Measurements from ENCODE around the gene FAM25C.
"Not testable (repeated sequence)": the region's sequence is repeated elsewhere in the genome, so short reads cannot be mapped to it uniquely, and the experiment has no call there.

FAM25C gene

GRCh38 chr10:47999691-48000090, at the start of gene FAM25C:
Gene FAM25C (minus strand): TSS chr10:47999791. CDS start chr10:47999765, 26 bp downstream.
- DNase-seq: not testable (repeated sequence)

- not testable (repeated sequence) for DNase-seq
Observed at GRCh38 chr10:48044557-48044956, 45.0 kb upstream of the FAM25C start.

GRCh38 chr10:48031390-48031789, 31.8 kb upstream of the FAM25C start:
- DNase-seq: not testable (repeated sequence)

GRCh38 chr10:48002306-48002705, 2.7 kb upstream of the FAM25C start:
- DNase-seq: not testable (repeated sequence)

- not testable (repeated sequence) for DNase-seq
Observed at GRCh38 chr10:47994045-47994444, 5.5 kb downstream of the FAM25C start.

GRCh38 chr10:47992560-47992959, 7.0 kb downstream of the FAM25C start:
- not testable (repeated sequence) for DNase-seq

DNA sequence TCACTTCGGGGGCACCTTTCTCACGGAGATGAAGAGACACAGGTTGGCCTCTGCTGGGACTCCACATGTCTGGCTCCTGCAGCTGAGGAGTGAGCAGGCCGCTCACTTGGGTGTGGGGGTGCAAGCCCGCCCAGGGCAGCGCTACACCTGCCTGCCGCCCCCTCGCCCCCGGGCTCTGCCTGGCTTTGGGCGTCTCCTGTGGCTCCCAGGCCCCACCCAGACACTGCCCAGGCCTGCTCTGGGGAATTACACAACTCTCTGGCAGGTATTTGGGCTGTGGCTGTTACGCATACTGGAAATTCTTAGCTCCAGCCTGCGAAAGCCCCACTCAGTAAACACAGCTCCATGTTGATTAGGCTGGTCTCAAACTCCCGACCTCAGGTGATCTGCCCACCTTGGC, 7.9 kb downstream of the FAM25C start:
- DNase-seq: not testable (repeated sequence)

- not testable (repeated sequence) for DNase-seq
Observed at GRCh38 chr10:47990097-47990496, 9.5 kb downstream of the FAM25C start.

GRCh38 chr10:47989542-47989950, 10.0 kb downstream of the FAM25C start:
- DNase-seq: not testable (repeated sequence)

- not testable (repeated sequence) for DNase-seq
Observed at GRCh38 chr10:47988718-47989541, 10.7 kb downstream of the FAM25C start.

- not testable (repeated sequence) for DNase-seq
Observed at GRCh38 chr10:47987952-47988351, 11.6 kb downstream of the FAM25C start.

DNA sequence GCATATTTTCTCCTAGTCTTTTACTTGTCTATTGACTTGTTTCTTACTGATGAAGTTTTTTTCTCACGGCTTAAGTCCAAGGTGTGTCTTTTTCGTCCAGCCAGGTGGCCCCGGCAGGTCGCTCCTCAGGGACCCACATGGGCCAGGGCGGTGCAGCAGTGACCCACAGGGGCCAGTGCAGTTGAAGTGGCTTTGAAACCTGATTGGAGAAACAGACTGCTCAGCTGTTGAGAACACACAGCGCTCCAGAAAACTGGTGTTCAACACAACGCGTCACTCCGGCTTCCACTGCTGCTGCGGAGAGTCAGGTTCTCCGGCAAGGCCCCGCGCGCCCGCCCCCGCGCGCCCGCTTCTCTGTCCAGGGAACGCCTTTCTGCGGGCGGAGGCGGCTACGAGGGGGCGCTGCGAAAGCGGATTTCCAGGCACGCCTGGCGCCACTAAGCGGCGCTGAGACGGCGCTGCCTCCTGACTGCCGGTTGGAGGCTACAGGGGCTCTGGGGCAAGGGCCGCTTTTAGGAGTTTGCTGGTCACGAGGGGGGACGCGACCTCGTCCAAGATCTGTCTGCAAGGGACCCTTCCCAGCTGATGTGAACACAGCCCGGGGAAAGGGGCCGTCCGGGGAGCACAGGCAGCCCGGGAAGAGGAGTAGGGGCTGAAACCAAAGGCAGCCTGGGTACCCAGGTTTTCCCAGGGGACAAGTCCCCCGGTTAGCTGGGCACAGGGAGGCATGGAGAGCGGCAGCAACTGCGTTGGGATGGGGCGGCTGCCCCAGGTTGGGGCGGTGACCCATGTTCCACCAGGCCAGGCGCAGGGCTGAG, 13.0 kb downstream of the FAM25C start:
- not testable (repeated sequence) for DNase-seq

GRCh38 chr10:47975409-47975808, 24.2 kb downstream of the FAM25C start:
- DNase-seq: not testable (repeated sequence)

GRCh38 chr10:47973131-47973530, 26.5 kb downstream of the FAM25C start:
- DNase-seq: not testable (repeated sequence)

DNA sequence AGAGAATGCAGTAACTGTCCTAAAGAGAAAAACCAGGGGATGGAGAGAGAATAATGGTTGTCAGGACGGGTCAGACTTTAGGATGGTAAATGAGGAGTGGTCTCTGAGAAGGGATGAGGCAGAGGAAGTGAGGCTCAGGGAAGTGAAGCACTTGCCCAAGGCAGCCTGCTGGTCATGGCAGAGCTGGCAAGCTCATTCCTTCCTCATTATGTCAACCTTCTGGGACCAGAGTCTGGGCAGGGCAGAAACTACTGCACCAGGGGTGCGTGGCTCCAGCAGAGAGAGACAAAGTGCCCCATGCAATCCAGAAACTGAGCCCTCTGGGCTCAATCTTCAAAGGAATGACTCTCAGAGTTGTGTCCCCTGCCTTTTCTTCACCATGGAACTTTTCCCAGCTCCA, 27.5 kb downstream of the FAM25C start:
- not testable (repeated sequence) for DNase-seq

DNA sequence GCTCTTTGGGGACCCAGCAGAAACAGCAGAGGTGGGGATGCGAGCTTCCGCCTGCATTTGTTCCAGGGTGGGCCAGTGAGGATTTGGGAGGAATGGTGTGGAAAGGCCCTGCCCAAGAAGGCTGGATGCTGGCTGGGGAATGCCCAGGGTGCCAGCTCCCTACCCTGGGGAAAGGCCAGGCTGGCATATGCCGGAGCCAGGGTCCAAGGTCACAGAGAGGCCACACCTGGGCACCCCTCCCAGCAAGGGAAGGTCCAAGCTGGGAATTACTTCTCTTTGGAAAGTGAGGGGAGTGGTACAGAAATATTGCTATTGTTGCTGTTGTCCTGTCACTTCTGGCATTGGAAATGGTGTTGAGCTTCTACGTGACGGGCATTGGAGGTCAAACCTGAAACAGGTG, 28.0 kb downstream of the FAM25C start:
- not testable (repeated sequence) for DNase-seq

GRCh38 chr10:47970047-47970446, 29.5 kb downstream of the FAM25C start:
- not testable (repeated sequence) for DNase-seq

DNA sequence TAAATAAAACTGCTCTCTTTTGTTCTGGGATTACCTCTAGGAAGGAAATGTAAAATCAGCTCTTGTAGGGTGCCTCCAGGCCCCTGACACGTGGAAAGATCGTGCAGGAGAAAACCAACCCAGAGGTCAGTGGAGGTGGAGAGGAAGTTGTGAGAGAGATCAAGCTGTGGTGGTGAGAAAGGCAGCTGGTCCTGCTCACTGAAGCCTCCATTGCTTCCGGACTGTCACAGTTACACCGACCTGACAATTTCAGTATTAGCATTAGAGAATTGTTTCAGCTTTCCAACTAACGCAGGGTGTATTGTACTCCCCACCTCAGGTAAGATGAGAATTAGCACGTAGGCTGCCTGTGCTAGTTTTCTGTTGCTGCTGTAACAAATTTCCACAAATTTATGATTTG, 30.6 kb downstream of the FAM25C start:
- not testable (repeated sequence) for DNase-seq

DNA sequence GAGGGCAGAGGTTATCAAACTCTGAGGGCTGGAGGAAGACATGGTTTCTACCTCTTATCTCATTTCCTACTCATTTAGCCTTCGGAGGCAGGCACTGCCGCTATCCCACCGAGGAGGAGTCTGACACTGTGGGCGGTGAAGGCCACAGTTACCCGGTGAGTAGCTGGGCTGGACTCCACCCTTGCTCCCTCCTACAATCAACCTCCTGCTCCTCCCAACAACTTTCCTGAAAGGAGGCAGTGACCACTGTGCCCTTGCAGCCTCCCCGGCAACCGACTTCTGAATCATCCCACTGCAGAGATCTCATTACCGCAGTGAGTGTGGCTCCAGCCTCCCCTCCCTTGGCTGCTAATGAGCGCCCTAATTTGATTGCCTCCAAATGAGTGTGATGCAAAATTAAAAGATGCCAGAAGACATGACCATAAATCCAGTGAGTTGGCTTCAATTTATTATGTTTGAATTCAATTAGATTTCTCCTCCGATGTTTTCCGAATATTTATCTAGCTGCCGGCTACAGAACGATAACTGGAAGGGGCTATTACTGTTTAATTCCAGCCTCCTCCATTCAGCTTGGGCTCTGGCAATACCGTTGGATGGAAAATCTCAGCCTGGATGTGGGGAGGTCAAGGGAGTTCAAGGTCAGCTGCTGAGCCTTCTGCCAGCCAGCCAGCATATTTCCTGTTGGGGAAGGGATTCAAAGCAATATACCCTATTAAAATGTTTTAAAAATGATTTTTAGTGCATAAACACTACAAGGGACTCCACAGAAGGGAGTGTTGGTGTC, 35.1 kb downstream of the FAM25C start:
- not testable (repeated sequence) for DNase-seq

- not testable (repeated sequence) for DNase-seq
Observed at GRCh38 chr10:47962785-47963184, 36.8 kb downstream of the FAM25C start.

GRCh38 chr10:47960699-47961098, 38.9 kb downstream of the FAM25C start:
- DNase-seq: not testable (repeated sequence)

DNA sequence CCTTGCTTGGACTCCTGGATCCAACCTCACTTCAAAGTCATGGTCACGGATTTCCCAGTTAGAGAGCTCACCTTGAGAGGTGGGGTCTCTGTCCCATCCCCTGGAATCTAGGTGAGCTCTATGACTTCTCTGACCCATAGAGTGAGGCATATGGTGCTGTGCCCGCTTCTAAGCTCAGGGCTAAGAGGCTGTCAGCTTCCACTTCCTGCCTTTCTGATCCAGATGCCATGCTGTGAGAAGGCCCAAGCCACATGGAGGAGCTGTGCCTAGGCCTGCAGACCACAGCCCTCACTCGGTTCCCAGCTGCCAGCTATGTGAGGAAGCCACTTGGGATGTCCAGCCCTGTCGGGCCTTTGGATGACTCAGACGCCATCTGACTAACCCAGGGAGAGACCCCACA, 39.9 kb downstream of the FAM25C start:
- not testable (repeated sequence) for DNase-seq

- DNase-seq: not testable (repeated sequence)
Observed at GRCh38 chr10:47957158-47957557, 42.4 kb downstream of the FAM25C start.

Measured in AML-193 (cell line).